GM12872 (cell line): ENCODE results near the gene CLEC16A.

Source experiments
- CTCF ChIP-seq: IDR thresholded peaks from 3 replicates; pipeline ENCODE4 v1.5.1; 2011; ENCODE audit warnings: low read depth, mild to moderate bottlenecking, low read length, moderate library complexity; ENCODE audit not compliant: insufficient read depth

CLEC16A gene

DNA sequence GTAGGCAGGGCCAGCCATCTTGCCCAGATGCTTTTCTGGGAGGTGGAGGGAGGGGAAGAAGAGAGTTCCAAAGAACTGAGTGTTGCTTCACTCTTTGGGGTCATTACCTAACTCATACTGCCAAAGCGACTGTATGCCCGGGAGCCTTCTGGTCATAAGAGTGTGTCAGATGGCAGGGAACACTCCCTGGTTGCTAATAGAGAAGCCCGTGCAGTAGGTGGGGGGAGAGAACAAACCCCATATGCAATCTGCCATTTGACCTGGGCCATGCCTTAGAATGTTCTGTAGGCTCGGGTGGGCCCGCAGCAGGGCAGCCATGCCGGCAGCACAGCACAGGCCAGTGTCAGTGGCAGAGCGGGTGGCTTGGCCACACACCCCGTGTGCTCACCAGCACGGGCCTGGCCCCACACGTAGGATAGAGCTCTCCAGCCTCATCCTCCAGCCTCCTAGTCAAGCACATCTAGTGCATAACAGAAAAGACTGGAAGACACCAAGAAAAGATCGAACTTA, 191.2 kb downstream of the CLEC16A start:
- no peak for TF ChIP-seq CTCF

DNA sequence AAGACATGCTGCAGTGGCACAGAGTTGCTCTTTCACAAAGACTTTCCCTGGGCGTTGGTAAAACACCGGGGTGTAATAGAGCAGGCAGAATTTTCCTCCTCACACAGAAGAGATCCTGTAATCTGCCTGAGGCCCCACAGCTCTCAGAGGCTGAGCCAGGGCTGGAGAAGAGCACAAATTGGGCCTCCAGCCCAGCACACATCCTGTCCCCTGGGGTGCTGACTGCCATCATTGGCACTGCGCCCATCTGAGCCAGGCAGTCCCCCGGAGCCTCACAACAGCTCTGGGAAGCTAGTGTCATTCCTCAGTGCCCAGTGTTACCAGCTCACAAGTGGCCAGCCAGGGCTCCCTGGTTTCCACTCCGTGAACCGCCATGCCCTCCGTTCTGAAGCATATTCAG, 192.2 kb downstream of the CLEC16A start:
- no peak for TF ChIP-seq CTCF

GRCh38 chr16:11138022-11138768, 193.8 kb downstream of the CLEC16A start:
- no peak for TF ChIP-seq CTCF

DNA sequence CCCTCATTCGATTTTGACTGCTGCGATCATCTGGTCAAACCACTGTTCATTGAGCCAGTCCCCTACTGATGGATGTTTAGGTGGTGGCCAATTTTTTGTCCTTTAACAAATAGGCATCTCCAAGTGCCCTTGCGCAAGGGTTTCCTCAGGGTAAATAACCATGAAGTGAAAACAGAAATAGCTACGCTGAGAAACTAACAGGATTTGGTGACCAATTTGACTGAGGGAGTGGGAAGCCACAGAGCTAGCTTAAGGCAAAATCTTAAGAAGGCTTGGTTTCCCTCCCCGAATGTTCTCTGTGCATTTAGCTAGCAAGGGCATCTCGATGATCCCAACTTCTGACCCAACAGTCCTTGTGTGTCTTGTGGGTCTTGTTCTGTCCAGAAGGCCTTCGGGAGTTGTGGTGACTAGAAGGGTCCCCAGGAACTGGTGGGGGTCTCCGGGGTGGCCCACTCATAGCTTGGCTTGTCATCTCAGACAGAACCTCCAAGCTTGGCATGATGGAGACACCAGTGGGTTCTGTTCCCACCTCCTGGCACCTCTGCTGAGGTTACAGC, 194.5 kb downstream of the CLEC16A start:
- no peak for TF ChIP-seq CTCF

DNA sequence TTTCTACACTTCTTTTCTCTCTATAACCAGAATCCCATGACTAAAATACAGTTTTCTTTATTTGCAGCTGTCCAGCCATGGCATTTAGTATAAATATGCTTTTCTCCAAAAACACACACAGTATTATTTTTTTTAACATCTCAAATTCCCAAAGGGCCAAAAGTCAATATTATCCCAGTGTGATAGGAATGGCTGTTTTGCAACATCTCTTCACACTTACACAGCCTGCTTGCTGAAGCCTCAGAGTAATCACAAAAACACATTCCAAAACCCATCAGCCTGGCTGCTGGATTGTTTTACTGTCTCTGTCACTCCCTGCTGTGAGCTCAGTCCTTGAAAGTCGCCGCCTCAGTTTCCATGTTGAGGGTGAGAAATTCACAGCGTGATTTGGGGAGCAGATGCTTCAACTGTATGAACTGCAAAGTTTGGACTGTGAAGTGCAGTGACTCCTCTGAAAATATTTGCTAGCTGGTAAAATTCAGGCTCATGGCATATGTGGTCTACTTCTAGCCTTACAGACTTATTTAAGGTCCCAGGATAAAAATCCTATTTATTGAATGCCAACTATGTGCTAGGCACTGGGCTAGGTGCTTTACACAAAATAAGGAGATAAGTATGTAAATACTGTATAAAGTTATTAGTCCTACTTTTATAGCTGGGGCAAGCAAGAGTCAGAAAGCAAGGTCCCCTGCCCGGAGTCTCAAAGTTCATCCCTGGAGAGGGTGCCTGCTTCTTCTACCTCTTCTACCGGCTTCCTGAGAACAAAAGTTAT, 195.1 kb downstream of the CLEC16A start:
- TF ChIP-seq CTCF: no peak

GRCh38 chr16:11140098-11140375, 195.7 kb downstream of the CLEC16A start:
- no peak for TF ChIP-seq CTCF

DNA sequence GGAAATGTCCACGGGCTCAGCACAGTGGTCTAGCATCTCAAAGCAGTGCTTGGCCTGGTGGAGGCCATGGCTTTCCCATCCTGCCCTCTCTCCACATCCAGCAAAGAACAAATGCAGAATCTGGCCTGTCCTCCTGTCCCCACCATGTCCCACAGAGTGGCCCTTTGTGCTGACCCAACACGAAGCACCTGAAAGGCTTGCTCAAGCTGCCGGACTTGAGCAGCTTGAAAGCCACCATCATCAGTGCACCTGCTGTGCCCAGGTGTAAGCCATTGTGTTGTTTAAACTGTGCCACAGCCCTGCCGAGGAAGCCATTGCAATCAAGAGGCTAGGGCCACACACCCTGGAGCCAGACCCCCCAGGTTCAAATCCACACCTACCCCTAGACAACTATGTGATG, 196.1 kb downstream of the CLEC16A start:
- TF ChIP-seq CTCF: no peak
